Astrocyte (in vitro differentiated cells and primary cell): ENCODE measurements around the gene SERPINE1.

Source experiments
- CTCF ChIP-seq: IDR thresholded peaks from 2 replicates; pipeline ENCODE4 v1.5.1; 2011; ENCODE audit warnings: low read depth, mild to moderate bottlenecking, inconsistent platforms, low read length, moderate library complexity; ENCODE audit not compliant: insufficient read depth
- EZH2 ChIP-seq: IDR thresholded peaks from 2 replicates; pipeline ENCODE4 v1.6.1; 2012; ENCODE audit warnings: mild to moderate bottlenecking, low read length, inconsistent platforms; ENCODE audit not compliant: insufficient read depth

- TF ChIP-seq EZH2 = no peak
- TF ChIP-seq CTCF = no peak
These were observed 45.5 kb upstream of the SERPINE1 start for GRCh38 chr7:101081432-101081831.
